ENCODE measurements around the gene C19orf25.
A peak's percentile ranks its signal among the peaks of the same experiment; 100 is the strongest.

Gene C19orf25

GRCh38 chr19:1474011-1474764 lies 4.8 kb downstream of the C19orf25 start:
- no peak for DNase-seq (ENCODE audit: low read depth in 1 of 2, low spot score in 1 of 2)
- H3K27ac ChIP-seq (replicated peaks), result no peak overlapping the region
- TF ChIP-seq REST (IDR thresholded peaks at IDR 0.05; ENCODE audit: insufficient replicate concordance, low read depth) (no peak), POLR2AphosphoS5 (IDR thresholded peaks at IDR 0.05; ENCODE audit: low read depth) (no peak), CTCF (IDR thresholded peaks at IDR 0.05; ENCODE audit: insufficient read depth, low read length) (no peak)
- no peak overlapping the region for H3K4me3 ChIP-seq (replicated peaks; ENCODE audit: insufficient read depth, low read length)
- H3K27me3 ChIP-seq (ENCODE audit: insufficient read depth, poor library complexity, severe bottlenecking), result peaks cover 27% of the 10 kb centered on the region

GRCh38 chr19:1473085-1473851 lies 5.7 kb downstream of the C19orf25 start:
- DNase-seq (ENCODE audit: low read depth in 1 of 2, low spot score in 1 of 2), result no peak
- peaks cover 33% of the 10 kb centered on the region for H3K27me3 ChIP-seq (ENCODE audit: insufficient read depth, poor library complexity, severe bottlenecking)
- no peak overlapping the region for H3K4me3 ChIP-seq (replicated peaks; ENCODE audit: insufficient read depth, low read length)
- no peak overlapping the region for H3K27ac ChIP-seq (replicated peaks)
- TF ChIP-seq GABPA (IDR thresholded peaks at IDR 0.05; ENCODE audit: low read depth) (no peak), POLR2AphosphoS5 (IDR thresholded peaks at IDR 0.05; ENCODE audit: low read depth) (0 out of 2 replicates have a peak, but pooled peaks have one; percentile 43)

- TF ChIP-seq SPI1 (IDR thresholded peaks at IDR 0.05; ENCODE audit: borderline replicate concordance, low read depth), result no peak
- TF ChIP-seq POLR2AphosphoS5 (IDR thresholded peaks at IDR 0.05; ENCODE audit: low read depth), result 0 out of 2 replicates have a peak, but pooled peaks have one; percentile 7
- Histone ChIP-seq H3K4me3 (replicated peaks; ENCODE audit: insufficient read depth, low read length) (no peak overlapping the region), H3K27me3 (ENCODE audit: insufficient read depth, poor library complexity, severe bottlenecking) (peaks cover 39% of the 10 kb centered on the region), H3K27ac (replicated peaks) (no peak overlapping the region)
- DNase-seq (ENCODE audit: low read depth in 1 of 2, low spot score in 1 of 2), result no peak
Observed at GRCh38 chr19:1472231-1473084, 6.6 kb downstream of the C19orf25 start.

- TF ChIP-seq POLR2AphosphoS5 (IDR thresholded peaks at IDR 0.05; ENCODE audit: low read depth), result 0 out of 2 replicates have a peak, but pooled peaks have one; percentile 7
- TF ChIP-seq GABPA (IDR thresholded peaks at IDR 0.05; ENCODE audit: low read depth), result no peak
- H3K27ac ChIP-seq (replicated peaks), result no peak overlapping the region
- no peak overlapping the region for H3K4me3 ChIP-seq (replicated peaks; ENCODE audit: insufficient read depth, low read length)
- peak in 1 of 2 experiments; percentile 41 for DNase-seq (ENCODE audit: low read depth in 1 of 2, low spot score in 1 of 2)
- peaks cover 43% of the 10 kb centered on the region for H3K27me3 ChIP-seq (ENCODE audit: insufficient read depth, poor library complexity, severe bottlenecking)
Observed at GRCh38 chr19:1471515-1472160, 7.4 kb downstream of the C19orf25 start.

- TF ChIP-seq REST (IDR thresholded peaks at IDR 0.05; ENCODE audit: insufficient replicate concordance, low read depth), result no peak
- TF ChIP-seq GABPA (IDR thresholded peaks at IDR 0.05; ENCODE audit: low read depth), result no peak
- TF ChIP-seq POLR2AphosphoS5 (IDR thresholded peaks at IDR 0.05; ENCODE audit: low read depth), result no peak
- TF ChIP-seq SPI1 (IDR thresholded peaks at IDR 0.05; ENCODE audit: borderline replicate concordance, low read depth), result no peak
- no peak for TF ChIP-seq CTCF (IDR thresholded peaks at IDR 0.05; ENCODE audit: insufficient read depth, low read length)
- DNase-seq (ENCODE audit: low read depth in 1 of 2, low spot score in 1 of 2), result no peak
- peaks cover 48% of the 10 kb centered on the region for H3K27me3 ChIP-seq (ENCODE audit: insufficient read depth, poor library complexity, severe bottlenecking)
- no peak overlapping the region for H3K27ac ChIP-seq (replicated peaks)
- no peak overlapping the region for H3K4me3 ChIP-seq (replicated peaks; ENCODE audit: insufficient read depth, low read length)
Observed at GRCh38 chr19:1471010-1471514, 8.0 kb downstream of the C19orf25 start.
